GF-D8 (cell line): ENCODE data around the gene DPY30.

Experiments
- DNase-seq: peaks from one replicate; lab custom pipeline; 2025; lab: John Stamatoyannopoulos, UW

Gene DPY30

GRCh38 chr2:32009516-32010256, 29.9 kb downstream of the DPY30 start:
- DNase-seq = no peak

- no peak for DNase-seq
Observed at GRCh38 chr2:32008805-32009515, 30.6 kb downstream of the DPY30 start.

- no peak for DNase-seq
Observed at GRCh38 chr2:32007121-32007391, 32.5 kb downstream of the DPY30 start.

- DNase-seq = no peak
Observed at GRCh38 chr2:32005371-32005976, 34.1 kb downstream of the DPY30 start.

- no peak for DNase-seq
Observed at GRCh38 chr2:32003791-32004190, 35.8 kb downstream of the DPY30 start.

GRCh38 chr2:32002406-32002805, 37.2 kb downstream of the DPY30 start:
- no peak for DNase-seq

- no peak for DNase-seq
Observed at GRCh38 chr2:31999438-31999837, 40.2 kb downstream of the DPY30 start.

- peak; percentile 16 for DNase-seq
Observed at GRCh38 chr2:31998731-31999383, 40.7 kb downstream of the DPY30 start.

GRCh38 chr2:31997653-31998052, 42.0 kb downstream of the DPY30 start:
- no peak for DNase-seq

GRCh38 chr2:31996571-31997150, 42.9 kb downstream of the DPY30 start:
- DNase-seq = no peak

GRCh38 chr2:31992934-31993333, 46.7 kb downstream of the DPY30 start:
- DNase-seq = no peak

- no peak for DNase-seq
Observed at GRCh38 chr2:31992025-31992579, 47.5 kb downstream of the DPY30 start.

GRCh38 chr2:31989946-31990345, 49.7 kb downstream of the DPY30 start:
- DNase-seq = no peak

GRCh38 chr2:31987454-31988220, 52.0 kb downstream of the DPY30 start:
- DNase-seq = no peak

- no peak for DNase-seq
Observed at GRCh38 chr2:31986906-31987305, 52.7 kb downstream of the DPY30 start.

GRCh38 chr2:31983762-31984467, 55.7 kb downstream of the DPY30 start:
- no peak for DNase-seq

- DNase-seq = no peak
Observed at GRCh38 chr2:31980674-31981356, 58.8 kb downstream of the DPY30 start.

- DNase-seq = no peak
Observed at GRCh38 chr2:31979956-31980355, 59.6 kb downstream of the DPY30 start.

GRCh38 chr2:31979018-31979417, 60.6 kb downstream of the DPY30 start:
- DNase-seq = no peak

GRCh38 chr2:31978436-31978835, 61.2 kb downstream of the DPY30 start:
- DNase-seq = no peak
